Heart left ventricle (tissue), 16 donors: Measurements from ENCODE around the gene INO80E. TPM values are rescaled to one million over a fixed set of nuclear protein-coding genes. Genes with fewer than 3 reads are reported as not detected.
A peak's percentile ranks its signal among the peaks of the same experiment; 100 is the strongest.

Experiments
- ATAC-seq, 4 donors: fragments of 200-7000 bp; cut with Tn5 transposase; one replicate each; pipeline ENCODE4 v1.9.1; 2020 to 2022; ENCODE audit warnings: moderate library complexity in 4 of 4, mild to moderate bottlenecking in 3 of 4, moderate number of reproducible peaks in 1 of 4
- DNase-seq, 5 donors: peaks; one replicate each; pipeline ENCODE4 v3.0.0-alpha.2; 2020
- H3K27ac ChIP-seq, 12 donors: fragments of 200-600 bp; sonication (generic) in 4 of 12; one replicate each; pipeline versions ENCODE4 v1.5.0 to v1.8.0; 2016 to 2022; ENCODE audit warnings: mild to moderate bottlenecking in 2 of 12
- H3K27me3 ChIP-seq, 9 donors: fragments of 200-600 bp; sonication (generic) in 2 of 9; one replicate each; pipeline versions ENCODE4 v1.5.1 to v1.8.0; 2016 to 2022; ENCODE audit warnings: mild to moderate bottlenecking in 3 of 9
- H3K36me3 ChIP-seq, 9 donors: fragments of 200-600 bp; sonication (generic) in 2 of 9; one replicate each; pipeline versions ENCODE4 v1.5.0 to v1.8.0; 2018 to 2022; ENCODE audit warnings: mild to moderate bottlenecking in 2 of 9
- H3K4me1 ChIP-seq, 12 donors: fragments of 200-600 bp; sonication (generic) in 4 of 12; one replicate each; pipeline versions ENCODE4 v1.5.0 to v1.8.0; 2016 to 2022; ENCODE audit warnings: mild to moderate bottlenecking in 3 of 12
- H3K4me3 ChIP-seq, 12 donors: fragments of 200-600 bp; sonication (generic) in 4 of 12; one replicate each; pipeline versions ENCODE4 v1.5.0 to v1.8.0; 2017 to 2022; ENCODE audit warnings: mild to moderate bottlenecking in 9 of 12, moderate library complexity in 4 of 12
- H3K9me3 ChIP-seq, 12 donors: fragments of 200-600 bp; sonication (generic) in 4 of 12; one replicate each; pipeline versions ENCODE4 v1.5.0 to v1.8.0; 2016 to 2022; ENCODE audit warnings: mild to moderate bottlenecking in 1 of 12
- CTCF ChIP-seq, 12 donors: fragments of 200-600 bp; sonication (generic) in 4 of 12; IDR thresholded peaks; one replicate each; pipeline versions ENCODE4 v1.5.0 to v1.8.0; 2018 to 2022; ENCODE audit warnings: antibody characterized with exemption in 12 of 12, mild to moderate bottlenecking in 5 of 12
- POLR2A ChIP-seq, 2 donors: fragments of 450-650 bp; IDR thresholded peaks; one replicate each; pipeline ENCODE4 v1.6.1; 2017; ENCODE audit warnings: antibody characterized with exemption in 2 of 2, mild to moderate bottlenecking in 2 of 2, moderate library complexity in 2 of 2
- WGBS, 4 donors: extraction: QIAGEN DNeasy Blood & Tissue Kit in 2 of 4; methylation state at CpG; one replicate each; pipeline versions ENCODE4 v1.1.5 to v1.1.7; 2013 to 2018; 5-methylcytosine and 5-hydroxymethylcytosine counted together
- intact Hi-C, 10 donors: fragments of 100-400 bp; cut with DNase I; formaldehyde crosslinking; loops; one replicate each; pipeline versions ENCODE4 v1.11.1 to v1.14.2; 2022
- polyA plus RNA-seq, 2 donors: library from polyadenylated mRNA; stranded (reverse); fragments of 200-250 nt; gene quantifications; one replicate each; pipeline ENCODE4 v1.2.3, GENCODE V29; 2013
- total RNA-seq, 9 donors: library from RNA; depleted of rRNA in 2 of 9; stranded (reverse); fragments of >200 nt in 2 of 9; fragmentation: NEBNext Ultra II Directional in 3 of 9; extraction: Animal tissue kit (Norgen Biotek cat#: 25700) in 3 of 9; gene quantifications; one replicate each; pipeline versions ENCODE4 v1.1.0 to v1.2.4, GENCODE V29; 2016 to 2023
- donor health status: ischemic (EF 13 %, LVEDD 7.1; RV severe dilation, severe dysfunction).
- donor health status: healthy with polysubstance abuse.
- donor health status: DM: no; HTN: yes; CAD: no.
- donor health status: DM: no; HTN: no; CAD: no.
- donor health status: ischemic (EF 25% LVEDD 6.9; RV normal size, moderate dysfunction).
- donor health status: ischemic (EF 25% LVEDD 5.7; RV mildly dilated, moderate dysfunction).
- donor health status: healthy.
- donor health status: DM: yes; HTN: yes; CAD: no.
- donor health status: ischemic (EF 35%, LVEDD 5.7; RV mildly dilated, moderate dysfunction).
- donor health status: nonischemic (EF 11% LVEDD 7.7; RV severe dilation, severe dysfunction).
- donor health status: DM: yes; HTN: yes; CAD: no.
- donor health status: PGD.
- donor health status: ischemic (EF 29% LVEDD 5.4; RV normal size, mild dysfunction).
- donor health status: nonischemic (EF 23%, LVEDD 6.1; RV moderate dilation, normal function).

The INO80E gene
- total and polyA plus RNA-seq, 11 donors = 27.6 to 71.5 (median 33.9) TPM

DNA sequence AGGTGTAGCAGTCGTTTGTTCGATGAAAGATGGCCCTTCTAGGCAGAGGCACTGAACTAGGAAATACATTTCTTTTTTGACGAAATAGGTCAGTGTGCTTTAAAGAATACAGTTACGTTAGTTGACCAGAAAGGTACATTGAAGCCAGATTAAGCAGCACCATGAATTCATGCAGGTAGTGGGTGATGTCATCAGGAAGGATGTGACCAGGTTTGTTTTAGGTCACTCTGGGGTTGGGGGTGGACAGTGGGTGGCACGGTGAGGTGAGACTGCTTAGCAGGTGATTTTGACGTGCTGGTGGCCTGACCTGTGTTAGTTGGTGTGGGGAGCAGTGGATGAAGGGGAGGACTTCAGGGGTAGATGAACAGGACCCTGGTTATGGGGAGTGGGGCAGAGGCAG lies 3.6 kb downstream of the INO80E start:
- Histone ChIP-seq H3K9me3 (no peaks in the 10 kb centered on the region), H3K4me3 (no peak overlapping the region), H3K27me3 (no peaks in the 10 kb centered on the region), H3K4me1 (peaks cover 0 to 18% (median 13%) of the 10 kb centered on the region in 12 donors), H3K27ac (no peak overlapping the region), H3K36me3 (peaks cover 0 to 46% (median 29%) of the 10 kb centered on the region in 9 donors)
- TF ChIP-seq POLR2A (IDR thresholded peaks at IDR 0.05) = no peak
- TF ChIP-seq CTCF (IDR thresholded peaks at IDR 0.05) = no peak
- 88 to 89% (median 89%) methylated on average over 6 of the region's 6 CpGs for WGBS, 4 donors
- DNase-seq (peak in 1 of 5 donors; percentile 11), ATAC-seq (no peak)
- intact Hi-C loops = loop anchor here in 9 of 10 donors (5.0 to 10.0 kb wide), 12 partner anchors 32 to 195 kb away; partner anchors contain the start of genes CDIPT (in 5 of the 9), KCTD13 (in 4 of the 9), TMEM219 (in 4 of the 9) and MAZ (in 2 of the 9)

DNA sequence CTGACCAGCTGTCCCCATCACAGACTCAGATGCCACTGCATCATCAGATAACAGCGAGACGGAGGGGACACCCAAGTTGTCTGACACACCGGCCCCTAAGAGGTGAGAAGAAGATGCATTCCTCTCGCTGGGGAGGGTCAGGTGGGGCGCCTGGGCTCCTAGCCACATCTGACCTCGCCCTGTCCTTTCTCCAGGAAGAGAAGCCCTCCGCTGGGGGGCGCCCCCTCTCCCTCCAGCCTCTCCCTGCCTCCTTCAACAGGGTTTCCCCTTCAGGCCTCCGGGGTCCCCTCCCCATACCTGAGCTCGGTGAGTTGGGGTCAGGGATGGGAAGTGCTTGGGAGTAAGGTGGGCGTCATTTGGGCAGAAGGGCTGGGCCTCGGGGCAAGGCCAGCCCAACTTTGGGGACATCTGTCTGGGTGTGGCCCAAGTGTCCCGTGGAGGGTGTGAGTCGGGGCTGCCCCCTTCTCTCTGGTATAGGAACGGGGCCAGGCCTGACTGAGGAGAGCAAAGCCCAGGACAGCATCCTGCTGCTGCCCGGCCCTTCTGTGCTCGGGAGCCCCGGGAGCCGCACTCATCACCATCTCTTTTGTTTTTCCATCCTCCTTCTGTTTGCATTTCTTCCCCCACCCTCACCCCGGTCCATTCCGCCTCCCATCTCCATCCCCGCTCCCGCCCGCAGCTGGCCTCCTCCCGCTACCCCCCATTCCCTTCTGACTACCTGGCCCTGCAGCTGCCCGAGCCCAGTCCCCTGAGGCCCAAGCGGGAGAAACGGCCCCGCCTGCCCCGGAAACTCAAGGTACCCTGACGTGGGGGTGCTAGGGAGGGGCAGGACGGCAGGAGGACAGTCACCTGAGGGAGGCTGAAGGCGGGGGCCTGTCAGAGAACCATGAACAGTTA lies 4.9 kb downstream of the INO80E start:
- H3K9me3 ChIP-seq = no peaks in the 10 kb centered on the region
- ATAC-seq = no peak
- H3K27ac ChIP-seq = no peak overlapping the region
- no peaks in the 10 kb centered on the region for H3K27me3 ChIP-seq
- intact Hi-C loops = loop anchor here in 6 of 10 donors (5.0 to 10.0 kb wide), 7 partner anchors 34 to 186 kb away; partner anchors contain the start of genes CDIPT (in 3 of the 6), KCTD13 (in 2 of the 6), PAGR1 (in 1 of the 6) and PRRT2 (in 1 of the 6)
- H3K36me3 ChIP-seq = peaks cover 0 to 46% (median 29%) of the 10 kb centered on the region in 9 donors
- TF ChIP-seq POLR2A (IDR thresholded peaks at IDR 0.05) = no peak
- no peak for TF ChIP-seq CTCF (IDR thresholded peaks at IDR 0.05)
- peak in 1 of 5 donors; percentile 48 for DNase-seq
- H3K4me1 ChIP-seq = peaks cover 0 to 16% (median 10%) of the 10 kb centered on the region in 12 donors
- 78 to 87% (median 83%) methylated on average over 24 to 33 of the region's 33 CpGs for WGBS, 4 donors
- H3K4me3 ChIP-seq = no peak overlapping the region

DNA sequence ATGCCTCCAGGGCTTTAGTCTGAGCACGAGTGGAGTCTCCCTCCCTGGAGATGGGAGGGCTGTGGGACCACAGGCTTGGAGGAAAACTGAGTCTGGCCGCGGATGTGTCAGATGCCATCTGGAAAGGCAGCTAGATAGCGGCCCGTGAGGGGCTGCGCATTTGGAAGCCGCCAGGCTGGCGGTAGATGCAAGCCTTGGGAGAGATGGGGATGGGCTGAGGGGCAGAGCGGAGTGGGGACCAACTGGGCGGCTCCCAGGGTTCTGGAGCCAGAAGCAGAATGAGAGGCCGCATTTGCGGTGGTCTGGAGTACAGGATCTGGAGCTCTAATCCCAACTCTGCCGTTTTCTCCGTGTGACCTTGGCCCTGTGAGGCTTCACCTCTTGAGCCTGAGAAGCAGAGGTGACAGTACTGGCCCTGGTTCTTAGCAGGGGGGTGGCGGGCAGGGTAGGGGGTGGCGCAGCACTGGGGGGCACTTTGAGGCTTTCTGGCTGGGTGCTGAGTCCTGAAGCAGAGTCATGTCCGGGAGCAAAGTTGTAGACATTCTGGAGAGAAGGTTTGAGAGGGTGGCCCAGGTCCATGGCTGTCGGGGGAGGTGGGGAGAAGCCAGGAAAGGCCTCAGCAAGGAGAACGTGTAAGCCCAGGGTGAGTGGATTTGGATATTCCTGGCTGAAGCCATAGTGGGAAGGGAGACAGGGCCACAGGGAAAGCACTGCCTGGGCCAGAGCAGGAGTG lies 6.7 kb downstream of the INO80E start:
- intact Hi-C loops = loop anchor here in 6 of 10 donors (5.0 to 10.0 kb wide), 7 partner anchors 35 to 188 kb away; partner anchors contain the start of genes CDIPT (in 3 of the 6), KCTD13 (in 2 of the 6), PAGR1 (in 1 of the 6) and PRRT2 (in 1 of the 6)
- DNase-seq (peak in 1 of 5 donors; percentile 37), ATAC-seq (no peak)
- H3K4me3 ChIP-seq = no peak overlapping the region
- H3K27me3 ChIP-seq = no peaks in the 10 kb centered on the region
- H3K27ac ChIP-seq = no peak overlapping the region
- peaks cover 0 to 44% (median 26%) of the 10 kb centered on the region in 9 donors for H3K36me3 ChIP-seq
- WGBS, 4 donors = 85 to 89% (median 87%) methylated on average over 19 of the region's 19 CpGs
- H3K4me1 ChIP-seq = peaks cover 0 to 6% (median 0%) of the 10 kb centered on the region in 12 donors
- TF ChIP-seq POLR2A (IDR thresholded peaks at IDR 0.05) = no peak
- no peak for TF ChIP-seq CTCF (IDR thresholded peaks at IDR 0.05)
- H3K9me3 ChIP-seq = no peaks in the 10 kb centered on the region
